ENCODE data around the gene AATK.
"Not testable (repeated sequence)": the region's sequence is repeated elsewhere in the genome, so short reads cannot be mapped to it uniquely, and the experiment has no call there.

The AATK gene

DNA sequence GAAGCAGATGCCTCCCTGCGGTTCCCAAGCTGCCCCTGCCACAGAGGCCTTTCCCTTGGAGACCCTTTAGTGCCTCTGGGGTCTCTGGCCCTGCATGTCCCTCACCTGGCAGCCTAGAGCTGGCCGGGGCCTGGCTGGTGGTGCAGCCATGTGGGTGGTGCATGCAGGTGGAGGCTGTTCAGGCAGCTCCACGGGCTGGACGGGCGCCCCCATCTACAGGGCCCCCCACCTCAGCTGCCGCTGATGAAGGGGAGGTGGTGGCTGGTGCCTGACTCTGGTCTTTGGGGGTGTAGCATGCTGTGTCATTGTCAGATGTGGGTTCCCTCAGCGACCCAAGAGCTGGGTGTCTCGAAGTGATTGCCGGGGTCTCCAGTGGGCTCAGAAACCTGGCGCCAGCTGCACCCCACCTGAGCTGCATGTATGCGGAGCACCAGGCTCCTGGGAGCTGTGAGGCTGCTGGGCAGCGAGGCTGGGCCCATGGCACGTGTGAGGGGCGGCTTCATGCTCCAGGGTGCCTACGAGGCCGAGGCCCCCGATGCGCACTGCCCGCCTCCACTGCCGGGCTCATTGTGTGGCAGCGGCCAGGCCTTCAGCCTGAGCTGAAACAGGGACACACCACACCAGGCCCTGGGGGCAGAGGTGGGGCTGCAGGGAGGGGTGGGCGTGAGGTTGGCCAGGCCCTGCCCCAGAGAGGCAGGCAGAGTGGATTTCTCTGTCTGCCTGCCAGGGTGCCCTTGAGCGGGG, 74.1 kb downstream of the AATK start:
- DNase-seq (ENCODE audit: low read depth), result no peak

DNA sequence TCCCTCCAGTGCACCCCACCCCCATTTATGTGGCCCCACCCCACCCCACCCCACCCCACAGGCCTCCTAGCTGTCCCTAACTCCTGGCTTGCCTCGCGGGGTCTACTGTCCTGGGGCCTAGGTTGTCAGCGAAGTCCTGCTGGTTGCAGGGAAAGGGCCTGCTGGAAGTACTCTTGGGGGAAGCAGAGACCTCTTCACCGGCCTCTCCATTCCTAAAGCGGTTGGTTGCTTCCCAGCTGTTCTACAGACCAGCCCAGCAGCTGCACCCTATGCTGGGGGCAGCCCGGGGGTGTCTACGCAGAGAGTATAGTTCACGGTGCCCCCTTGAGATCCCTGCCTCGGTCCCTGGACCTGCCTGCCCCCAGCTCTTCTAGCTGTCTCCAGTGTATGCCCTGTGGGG, 74.9 kb downstream of the AATK start:
- DNase-seq (ENCODE audit: low read depth), result no peak

DNA sequence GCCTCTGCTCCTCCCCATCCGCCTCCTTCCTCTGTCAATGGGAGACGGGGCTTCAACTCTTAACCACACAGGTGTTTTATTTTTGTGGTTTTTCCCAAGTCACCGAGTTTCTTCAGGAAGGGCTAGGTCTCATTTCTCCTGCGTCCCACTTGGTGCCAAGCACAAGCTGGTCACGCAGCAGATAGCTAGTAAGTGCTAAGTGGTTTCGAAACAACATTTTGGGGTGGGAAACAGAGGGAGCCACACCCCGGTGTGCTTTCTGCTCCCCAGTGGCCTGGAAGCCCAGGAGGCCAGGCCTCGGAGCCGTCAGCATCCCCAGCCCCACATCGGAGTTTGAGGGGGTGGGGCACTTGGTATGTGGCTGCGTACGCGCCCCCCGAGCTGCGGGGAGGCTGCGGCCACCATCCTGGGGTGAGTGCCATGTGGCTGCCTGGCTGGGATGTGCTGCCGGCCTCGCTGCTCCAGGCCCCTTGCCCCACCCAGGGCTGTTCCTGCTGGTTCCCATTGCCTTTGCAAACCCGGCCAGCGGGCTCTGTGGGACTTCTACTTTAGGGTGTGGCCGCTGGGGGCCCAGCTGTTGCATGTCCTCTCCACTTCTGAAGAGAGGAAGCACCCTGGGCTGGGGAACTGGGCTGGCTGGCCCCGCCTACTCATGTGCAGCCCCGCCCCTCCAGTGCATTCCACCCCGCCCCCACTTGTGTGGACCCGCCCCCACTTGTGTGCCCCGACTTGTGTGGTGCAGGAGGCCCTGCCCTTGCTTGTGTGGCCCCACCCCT, 75.5 kb downstream of the AATK start:
- no peak for DNase-seq (ENCODE audit: low read depth)

DNA sequence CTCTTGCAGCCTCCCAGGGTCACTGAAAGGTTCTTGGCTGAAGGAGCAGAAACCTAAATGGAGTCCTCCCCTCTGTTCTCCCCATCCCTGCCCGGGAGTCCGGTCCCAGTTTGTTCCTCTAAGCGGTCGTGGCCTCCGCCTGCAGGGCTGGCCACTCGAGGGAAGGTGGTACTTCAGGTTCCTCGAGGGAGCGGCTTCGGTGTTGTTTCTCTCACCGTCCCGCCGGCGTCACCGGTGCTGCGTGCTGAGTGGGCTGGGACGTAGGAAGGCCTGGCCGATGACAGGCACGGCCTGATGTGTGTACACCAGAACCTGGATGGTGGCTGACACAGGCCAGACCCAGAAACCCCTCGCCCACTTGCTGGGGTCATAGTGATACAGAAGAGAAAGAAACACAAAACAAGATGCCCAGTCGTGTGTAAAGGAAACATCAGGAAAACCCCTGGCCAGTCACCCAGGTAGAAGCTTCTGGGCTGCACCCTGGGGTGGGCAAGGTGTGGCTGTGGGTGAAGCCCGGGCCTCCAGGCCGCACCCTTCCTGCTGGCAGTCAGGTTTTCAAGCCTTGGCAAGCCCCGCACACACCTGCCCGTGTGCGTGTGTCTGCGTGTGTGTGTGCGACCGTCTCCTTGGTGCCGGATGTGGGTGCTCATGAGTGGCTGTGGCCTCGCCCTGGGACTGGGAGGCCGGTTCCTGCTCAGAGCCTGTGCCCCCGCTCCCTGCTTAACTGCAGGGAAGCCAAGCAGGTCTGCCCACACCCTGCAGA, 79.1 kb downstream of the AATK start:
- DNase-seq (ENCODE audit: low read depth), result no peak

DNA sequence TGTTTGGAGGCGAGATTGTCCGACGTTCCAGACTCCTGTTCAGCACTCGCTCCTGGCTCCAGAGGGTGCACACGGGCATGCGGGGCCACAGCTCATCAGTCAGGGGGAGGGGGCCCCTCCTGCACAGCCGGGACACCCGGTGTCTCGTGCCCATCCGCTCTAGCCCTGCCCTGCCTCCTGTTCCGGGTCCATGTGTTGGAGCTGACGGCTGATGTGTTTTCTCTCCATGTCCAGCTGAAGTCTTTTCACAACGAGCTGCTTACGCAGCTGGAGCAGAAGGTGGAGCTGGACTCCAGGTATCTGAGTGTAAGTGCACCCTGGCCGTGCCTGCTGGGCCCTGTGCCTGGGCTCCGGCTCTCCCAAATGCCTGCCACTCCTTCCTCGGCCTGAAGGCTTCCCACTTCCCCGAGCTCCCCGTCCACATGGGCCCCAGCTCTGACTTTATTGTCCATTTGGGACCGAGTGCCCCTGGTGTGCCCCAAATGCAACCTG, 80.6 kb downstream of the AATK start:
- no peak for DNase-seq (ENCODE audit: low read depth)

DNA sequence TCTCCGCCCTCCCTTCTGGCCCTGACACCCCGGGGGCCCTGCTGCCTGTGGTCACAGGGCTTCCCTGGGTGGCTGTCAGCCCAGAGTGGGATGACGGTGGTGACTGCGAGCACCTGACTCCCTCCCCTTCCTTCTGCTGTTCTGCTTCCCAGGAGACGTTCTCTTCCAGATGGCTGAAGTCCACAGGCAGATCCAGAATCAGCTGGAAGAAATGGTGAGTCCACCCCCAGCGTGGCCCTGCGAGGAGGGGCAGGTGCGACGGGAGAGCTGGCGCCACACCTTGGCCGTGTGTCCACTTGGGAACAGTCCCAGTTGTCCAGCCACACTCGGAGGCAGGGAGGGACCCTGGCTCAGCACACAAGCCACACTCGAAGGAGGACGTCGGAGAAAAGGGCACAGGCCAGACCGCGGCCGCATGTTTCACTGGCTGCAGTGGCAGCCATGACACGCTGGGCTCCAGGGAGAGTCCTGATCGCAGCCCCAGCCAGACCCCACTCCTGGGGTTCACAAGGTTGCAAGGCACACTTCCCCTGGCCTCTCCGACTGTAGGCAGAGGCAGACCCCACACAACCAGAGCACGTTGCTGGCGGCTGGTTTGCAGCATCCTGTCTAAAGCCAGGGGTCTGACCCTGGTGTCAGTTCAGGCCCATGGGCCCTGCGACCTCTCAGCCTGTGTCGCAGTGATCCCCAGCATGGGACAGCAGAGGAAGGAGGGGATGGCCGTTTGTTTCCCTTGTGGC, 81.2 kb downstream of the AATK start:
- DNase-seq (ENCODE audit: low read depth), result no peak

DNA sequence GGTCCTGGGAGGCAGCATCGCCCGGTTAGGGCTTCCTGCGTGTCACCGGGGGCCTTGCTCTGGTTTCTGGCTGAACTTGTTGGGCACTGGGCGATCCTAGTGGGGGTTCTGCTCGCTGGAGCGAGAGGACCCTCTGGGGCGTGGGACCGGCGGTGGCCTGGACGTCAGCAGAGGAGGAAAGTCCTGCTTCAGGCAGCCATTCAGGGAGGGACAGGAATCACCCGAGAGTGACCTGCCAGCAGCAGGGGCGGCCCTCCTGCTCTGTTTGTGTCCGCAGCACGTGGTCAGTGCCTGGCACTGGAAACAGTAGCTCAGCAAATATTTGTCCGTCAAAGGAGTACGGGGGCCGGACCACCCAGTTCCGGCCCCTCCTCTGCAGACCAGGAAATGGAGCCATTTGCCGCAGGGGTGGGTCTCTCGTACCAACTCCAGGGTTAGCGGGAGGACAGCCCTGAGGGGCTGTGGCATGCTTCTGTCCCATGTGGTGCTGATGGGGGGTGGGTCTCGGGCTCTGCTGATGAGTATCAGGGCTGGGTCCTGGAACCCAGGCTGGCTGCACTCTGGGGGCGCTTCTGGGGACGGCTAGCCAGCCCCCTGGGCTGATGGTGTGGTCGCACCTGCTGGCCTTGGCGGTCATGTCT, 82.8 kb downstream of the AATK start:
- DNase-seq (ENCODE audit: low read depth), result no peak

DNA sequence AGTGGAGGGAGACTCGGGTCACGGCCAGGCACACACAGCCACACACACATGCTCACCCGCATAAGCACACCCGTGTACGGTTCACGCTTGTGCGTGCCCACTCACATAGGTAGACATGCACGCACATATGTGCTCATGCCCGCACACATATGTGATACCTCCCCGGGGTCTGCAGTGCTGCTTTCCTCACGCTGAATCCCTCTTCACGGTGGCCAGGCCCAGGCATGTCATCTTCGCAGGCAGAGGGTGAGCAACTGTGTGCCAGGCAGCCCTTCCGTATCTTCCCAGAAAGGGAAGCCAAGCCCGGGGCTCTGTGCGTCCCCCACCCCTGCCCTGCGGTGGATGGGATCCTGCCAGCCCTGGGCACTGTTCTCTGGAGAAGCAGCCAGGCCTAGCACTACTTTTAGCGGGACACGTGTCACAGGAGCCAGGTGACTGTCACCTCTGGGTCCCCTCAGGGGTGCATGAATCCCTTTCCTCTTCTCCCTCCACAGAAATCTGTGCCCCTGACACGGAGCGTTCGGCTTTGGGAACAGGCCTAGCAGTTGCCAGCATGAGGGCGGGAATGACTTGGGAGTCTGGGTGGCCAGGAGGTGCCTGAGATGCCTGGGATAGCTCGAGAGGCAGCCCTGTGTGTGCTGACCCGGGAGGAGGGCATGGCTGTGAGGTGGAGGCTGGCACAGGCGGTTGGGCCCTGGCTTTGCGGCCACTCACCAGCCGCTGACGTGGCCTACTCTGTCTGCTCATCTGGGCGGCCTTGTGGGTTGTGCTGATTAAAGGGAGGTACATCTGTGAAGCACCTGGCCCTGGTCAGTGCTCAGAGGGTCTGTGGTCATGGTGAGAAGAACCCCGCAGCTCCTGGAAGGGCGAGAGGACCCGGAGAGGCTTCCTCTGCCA, 83.6 kb downstream of the AATK start:
- DNase-seq (ENCODE audit: low read depth), result no peak

DNA sequence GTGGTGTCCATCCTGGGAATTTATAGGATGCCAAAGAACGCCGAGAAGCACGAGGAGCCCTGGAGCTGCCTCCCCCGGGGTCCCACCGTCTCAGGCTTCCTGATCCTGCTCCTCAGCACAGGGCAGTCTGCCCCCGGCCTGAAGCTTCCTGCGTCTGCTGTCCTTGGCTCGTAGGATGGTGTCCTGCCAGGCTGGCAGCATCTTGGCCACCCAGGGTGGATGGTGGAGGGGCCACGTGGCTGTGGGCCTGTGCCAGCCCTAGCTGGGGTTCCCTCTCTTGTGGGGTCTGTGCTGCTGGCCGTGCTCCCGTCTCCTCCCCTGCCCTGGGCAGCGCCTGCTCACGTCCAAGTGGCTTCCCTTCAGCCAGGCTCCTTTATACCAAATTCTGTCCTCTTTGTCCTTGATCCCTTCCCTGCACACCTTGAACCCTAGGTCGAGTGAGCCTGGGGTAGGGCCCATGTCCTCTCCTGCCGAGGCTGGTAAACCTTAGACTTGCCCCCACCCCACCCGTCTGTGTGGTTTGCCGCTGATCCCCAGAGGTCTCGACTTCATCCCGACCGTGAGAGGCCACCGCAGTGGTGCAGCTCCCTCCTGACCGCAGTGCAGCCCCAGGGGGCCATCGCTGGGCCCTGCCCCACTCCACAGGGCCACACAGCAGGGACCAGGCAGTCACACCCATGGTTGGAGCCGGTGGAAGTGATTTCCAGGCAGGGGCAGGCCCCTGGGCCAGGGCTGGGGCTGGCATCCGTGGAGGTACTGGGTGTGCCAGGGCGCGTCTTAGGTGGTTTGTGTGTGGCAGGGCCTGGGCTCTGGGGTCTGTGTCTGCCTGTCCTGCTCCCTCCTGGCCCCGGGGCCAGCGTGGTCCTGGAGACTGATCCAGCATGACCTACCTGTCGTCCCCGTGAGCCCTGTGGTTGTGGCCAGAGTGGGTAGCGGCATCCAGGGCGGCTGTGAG, 84.5 kb downstream of the AATK start:
- no peak for DNase-seq (ENCODE audit: low read depth)

DNA sequence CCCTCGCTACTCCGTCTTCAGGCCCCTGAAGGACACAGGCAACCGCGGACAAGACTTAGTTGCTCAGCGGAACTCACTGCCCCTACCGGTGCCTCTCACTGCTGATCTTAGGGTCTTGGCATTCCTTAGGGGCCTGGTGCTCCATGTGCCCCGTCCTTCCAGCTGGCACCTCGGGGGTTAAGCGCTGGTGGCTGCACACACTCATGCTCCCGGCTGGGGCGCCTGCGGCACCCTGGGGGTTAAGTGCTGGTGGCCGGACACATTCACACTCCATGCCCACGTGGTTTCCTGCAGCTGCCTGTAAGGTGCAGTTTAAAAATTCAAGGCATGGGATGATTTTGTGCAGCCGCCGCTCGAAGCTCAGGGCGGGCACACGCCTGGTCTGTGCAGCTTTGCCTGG, 86.0 kb downstream of the AATK start:
- DNase-seq (ENCODE audit: low read depth), result no peak

DNA sequence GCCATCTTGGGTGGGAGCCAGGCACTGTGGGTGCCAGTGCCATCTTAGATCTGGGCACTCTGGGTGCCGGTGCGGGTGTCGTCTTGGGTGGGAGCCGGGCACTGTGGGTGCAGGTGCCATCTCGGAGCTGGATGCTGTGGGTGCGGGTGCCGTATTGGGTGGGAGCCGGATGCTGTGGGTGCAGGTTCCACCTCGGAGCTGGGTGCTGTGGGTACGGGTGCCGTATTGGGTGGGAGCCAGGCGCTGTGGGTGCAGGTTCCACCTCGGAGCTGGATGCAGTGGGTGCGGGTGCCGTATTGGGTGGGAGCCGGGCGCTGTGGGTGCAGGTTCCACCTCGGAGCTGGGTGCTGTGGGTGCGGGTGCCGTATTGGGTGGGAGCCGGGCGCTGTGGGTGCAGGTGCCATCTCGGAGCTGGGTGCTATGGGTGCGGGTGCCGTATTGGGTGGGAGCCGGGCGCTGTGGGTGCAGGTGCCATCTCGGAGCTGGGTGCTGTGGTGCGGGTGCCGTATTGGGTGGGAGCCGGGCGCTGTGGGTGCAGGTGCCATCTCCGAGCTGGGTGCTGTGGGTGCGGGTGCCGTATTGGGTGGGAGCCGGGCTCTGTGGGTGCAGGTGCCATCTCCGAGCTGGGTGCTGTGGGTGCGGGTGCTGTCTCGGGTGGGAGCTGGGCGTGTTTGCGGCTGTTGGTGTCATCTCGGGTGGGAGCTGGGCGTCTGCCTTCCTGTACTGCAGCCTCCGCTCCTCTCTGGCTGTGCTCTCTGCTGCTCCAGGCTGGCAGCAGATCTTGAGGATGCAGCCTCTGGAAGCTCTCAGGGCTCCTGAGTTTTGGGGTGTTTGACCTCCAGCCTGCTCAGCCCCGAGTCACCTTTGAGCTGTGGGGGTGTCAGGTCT, 87.8 kb downstream of the AATK start:
- DNase-seq (ENCODE audit: low read depth), result not testable (repeated sequence)

DNA sequence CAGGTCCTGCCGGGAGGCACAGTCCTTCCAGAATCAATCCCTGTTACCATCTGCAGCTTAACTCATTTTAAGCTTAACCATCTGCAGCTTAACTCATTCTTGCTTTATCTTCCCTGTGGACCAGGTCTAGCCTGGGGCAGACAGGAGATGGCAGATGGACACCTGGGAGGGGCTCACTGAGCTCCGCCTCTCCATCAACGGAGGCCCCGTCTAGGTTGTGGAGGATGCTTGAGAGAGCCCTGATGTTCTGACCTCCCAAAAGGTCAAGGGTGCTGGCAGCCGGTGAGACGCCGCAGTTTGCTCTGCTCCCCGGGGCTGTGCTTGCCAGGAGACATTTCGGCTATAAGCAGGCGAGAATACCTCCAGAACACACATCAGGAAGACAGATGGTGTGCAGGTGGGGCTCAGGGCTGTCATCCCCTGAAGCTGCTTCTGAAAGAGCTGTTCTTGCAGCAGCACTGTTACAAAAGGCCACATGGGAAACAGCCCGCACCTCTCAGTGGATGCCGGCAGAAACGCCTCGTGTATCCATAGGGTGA, 89.8 kb downstream of the AATK start:
- DNase-seq (ENCODE audit: low read depth), result no peak

DNA sequence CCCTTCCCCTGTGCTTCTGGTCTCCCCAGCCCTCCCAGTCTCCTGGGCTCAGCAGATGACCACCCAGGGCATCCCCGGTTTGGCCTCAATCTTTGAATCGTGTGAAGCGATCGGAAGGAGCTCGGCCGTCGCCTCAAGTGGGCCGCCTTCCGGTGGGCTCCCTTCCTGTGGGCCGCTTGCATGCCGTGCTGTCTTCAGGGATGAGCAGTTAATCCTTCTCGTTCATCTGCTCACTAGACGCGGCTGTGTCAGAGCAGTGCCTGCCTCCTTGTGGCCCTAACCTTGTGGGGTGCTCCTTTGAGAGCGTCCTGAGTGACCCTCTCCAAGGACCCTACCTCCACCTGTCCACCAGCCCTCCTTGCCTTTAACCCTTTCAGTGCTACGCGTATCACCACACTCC, 90.7 kb downstream of the AATK start:
- no peak for DNase-seq (ENCODE audit: low read depth)

DNA sequence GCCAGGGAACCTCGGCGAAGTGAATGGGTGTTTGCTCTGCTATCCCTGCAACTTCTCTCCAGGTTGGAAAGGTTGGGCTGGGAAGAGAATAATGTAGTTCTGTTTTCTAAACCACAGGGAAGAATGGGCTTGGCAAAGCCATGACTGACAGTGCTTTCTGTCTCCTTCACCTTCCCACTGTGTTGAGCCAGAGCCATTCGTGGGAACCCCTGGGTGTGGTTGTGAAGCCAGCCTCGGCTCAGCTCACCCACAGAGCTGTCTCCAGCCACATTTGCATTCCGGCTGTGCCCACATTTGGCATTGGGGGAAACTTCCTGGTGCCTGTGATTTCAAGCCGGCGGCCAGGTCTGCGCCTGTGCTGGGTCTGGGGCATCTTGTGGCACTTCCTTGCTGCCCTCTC, 91.1 kb downstream of the AATK start:
- no peak for DNase-seq (ENCODE audit: low read depth)

DNA sequence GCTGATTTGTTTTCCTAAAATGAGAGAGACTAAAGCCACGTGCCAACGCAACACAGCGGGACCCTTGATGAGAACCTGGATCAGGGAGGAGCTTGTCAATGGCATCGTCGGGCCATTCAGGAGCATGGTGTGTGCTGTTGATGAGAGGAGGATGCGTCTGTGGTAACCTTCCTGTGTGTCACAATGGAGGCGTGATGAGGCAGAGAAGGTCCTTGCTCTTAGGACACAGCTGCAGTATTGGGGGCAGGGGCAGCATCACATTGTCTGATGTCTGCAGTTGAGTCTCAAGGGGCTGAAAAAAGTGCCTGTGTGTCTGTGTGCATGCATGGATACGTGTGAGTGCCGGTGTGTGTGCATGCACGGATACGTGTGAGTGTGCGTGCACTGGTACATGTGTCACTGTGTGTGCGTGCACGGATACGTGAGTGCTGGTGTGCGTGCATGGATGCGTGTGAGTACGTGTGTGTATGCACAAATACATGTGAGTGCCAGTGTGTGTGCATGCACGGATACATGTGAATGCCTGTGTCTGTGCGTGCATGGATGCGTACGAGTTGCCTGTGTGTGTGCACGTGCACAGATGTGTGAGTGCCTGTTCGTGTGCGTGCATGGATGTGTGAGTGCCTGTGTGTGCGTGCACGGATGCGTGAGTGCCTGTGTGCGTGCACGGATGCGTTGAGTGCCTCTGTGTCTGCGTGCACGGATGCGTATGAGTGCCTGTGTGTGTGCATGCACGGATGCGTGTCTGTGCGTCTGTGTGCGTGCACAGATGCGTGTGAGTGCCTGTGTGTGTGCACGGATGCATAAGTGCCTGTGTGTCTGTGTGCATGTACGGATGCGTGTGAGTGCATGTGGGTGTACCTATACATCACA, 91.8 kb downstream of the AATK start:
- no peak for DNase-seq (ENCODE audit: low read depth)

DNA sequence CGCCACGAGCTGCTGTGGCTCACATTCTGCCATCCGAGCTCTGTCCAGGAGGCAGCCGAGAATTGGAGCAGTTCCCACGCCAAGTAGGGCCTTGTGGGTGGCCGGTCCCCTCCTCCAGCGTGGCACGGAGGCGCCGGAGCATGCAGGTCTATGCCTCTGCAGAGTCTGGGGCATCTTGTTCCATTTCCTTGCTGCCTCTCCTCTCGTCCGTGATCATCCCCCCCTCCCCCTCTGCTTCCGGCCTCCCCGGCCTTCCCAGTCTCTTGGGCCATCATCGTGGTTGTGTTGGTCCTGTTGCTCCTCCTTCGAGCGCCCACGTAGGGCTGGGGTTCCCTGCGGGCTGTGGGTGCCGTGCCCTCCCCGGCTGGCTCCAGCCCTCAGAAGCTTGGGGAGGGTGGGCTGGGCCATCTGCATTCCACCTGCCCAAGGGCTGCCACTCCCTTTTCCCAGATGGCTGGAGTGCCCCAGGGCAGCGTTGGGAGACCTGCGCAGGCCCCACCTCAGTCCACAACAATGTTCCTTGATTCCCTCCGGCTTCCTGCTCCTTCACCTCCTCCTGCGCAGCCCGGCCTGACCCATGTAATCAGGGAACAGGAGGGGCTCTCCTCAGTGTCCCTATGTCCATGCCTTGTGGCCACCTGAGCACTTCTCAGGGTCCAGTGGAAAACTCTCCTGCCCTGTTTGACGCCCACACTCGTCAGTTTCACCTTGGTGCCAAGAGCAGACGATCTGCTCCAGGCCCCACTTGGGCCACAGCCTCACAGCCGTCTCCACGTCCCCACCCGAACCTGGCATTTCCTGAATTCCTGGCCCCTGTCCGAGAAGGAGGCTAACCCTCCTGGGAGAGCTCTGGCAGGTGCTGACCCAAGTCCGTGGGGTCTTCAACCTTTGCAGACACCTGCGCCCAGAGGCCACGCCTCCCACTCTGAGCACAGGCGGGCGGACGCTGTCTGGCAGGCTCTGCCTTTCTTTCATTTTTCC, 94.0 kb downstream of the AATK start:
- DNase-seq (ENCODE audit: low read depth), result no peak

All from stimulated activated CD8-positive, alpha-beta memory T cell treated with anti-CD3 and anti-CD28 coated beads, Interleukin-15, amount 100 ng/mL, for 24 hours (primary cell).